Astrocyte (in vitro differentiated cells and primary cell): ENCODE measurements around the gene CERS6. TPM values are rescaled to one million over a fixed set of nuclear protein-coding genes. Genes with fewer than 3 reads are reported as not detected.

Experiments
- DNase-seq: peaks from one replicate; pipeline ENCODE4 v3.0.0-alpha.2; 2010; ENCODE audit warnings: low read depth
- FAIRE-seq: peaks from 2 replicates; lab custom pipeline; 2011; peaks lifted over from hg19 to GRCh38; lab: Jason Lieb, UNC
- H2AFZ ChIP-seq: 2 replicates; pipeline ENCODE4 v1.6.0; 2012; ENCODE audit warnings: low read depth, low read length, inconsistent platforms
- H3K27ac ChIP-seq: 2 replicates; pipeline ENCODE4 v1.5.1; 2011; ENCODE audit warnings: low read depth, low read length, inconsistent platforms
- H3K27me3 ChIP-seq: 2 replicates; pipeline ENCODE4 v1.6.0; 2011; ENCODE audit warnings: low read length, inconsistent platforms; ENCODE audit not compliant: insufficient read depth
- H3K36me3 ChIP-seq: 2 replicates; pipeline ENCODE4 v1.5.1; 2011; ENCODE audit warnings: low read length, inconsistent platforms; ENCODE audit not compliant: insufficient read depth
- H3K4me1 ChIP-seq: 2 replicates; pipeline ENCODE4 v1.5.1; 2011; ENCODE audit warnings: low read length, inconsistent platforms; ENCODE audit not compliant: insufficient read depth
- H3K4me2 ChIP-seq: 2 replicates; pipeline ENCODE4 v1.6.0; 2012; ENCODE audit warnings: low read length, inconsistent platforms
- H3K4me3 ChIP-seq: 2 replicates; pipeline ENCODE4 v1.5.1; 2011; ENCODE audit warnings: low read depth, mild to moderate bottlenecking, low read length, inconsistent platforms; ENCODE audit not compliant: insufficient read depth
- H3K79me2 ChIP-seq: 2 replicates; pipeline ENCODE4 v1.6.0; 2012; ENCODE audit warnings: mild to moderate bottlenecking, low read length, inconsistent platforms; ENCODE audit not compliant: insufficient read depth
- H3K9ac ChIP-seq: 2 replicates; pipeline ENCODE4 v1.6.0; 2012; ENCODE audit warnings: mild to moderate bottlenecking, low read length, inconsistent platforms
- H3K9me3 ChIP-seq: 2 replicates; pipeline ENCODE4 v1.5.1; 2012; ENCODE audit warnings: low read depth, mild to moderate bottlenecking, low read length, inconsistent platforms; ENCODE audit not compliant: insufficient read depth
- H4K20me1 ChIP-seq: 2 replicates; pipeline ENCODE4 v1.6.0; 2012; ENCODE audit warnings: low read length, inconsistent platforms; ENCODE audit not compliant: insufficient read depth
- H3K27ac Mint-ChIP-seq: one replicate; pipeline ENCODE4 v1.8.0; 2021; ENCODE audit warnings: mild to moderate bottlenecking, mixed read lengths; ENCODE audit not compliant: unreplicated experiment
- H3K27me3 Mint-ChIP-seq: one replicate; pipeline ENCODE4 v1.8.0; 2021; ENCODE audit warnings: low read depth, mixed read lengths; ENCODE audit not compliant: unreplicated experiment
- H3K36me3 Mint-ChIP-seq: one replicate; pipeline ENCODE4 v1.8.0; 2021; ENCODE audit warnings: low read depth, mixed read lengths; ENCODE audit not compliant: unreplicated experiment
- H3K4me1 Mint-ChIP-seq: one replicate; pipeline ENCODE4 v1.8.0; 2021; ENCODE audit warnings: low read depth, mixed read lengths; ENCODE audit not compliant: unreplicated experiment
- H3K4me3 Mint-ChIP-seq: one replicate; pipeline ENCODE4 v1.8.0; 2021; ENCODE audit warnings: mild to moderate bottlenecking, moderate library complexity, mixed read lengths; ENCODE audit not compliant: unreplicated experiment
- H3K9me3 Mint-ChIP-seq: one replicate; pipeline ENCODE4 v1.8.0; 2021; ENCODE audit warnings: mild to moderate bottlenecking, mixed read lengths; ENCODE audit not compliant: unreplicated experiment
- EZH2 ChIP-seq: IDR thresholded peaks from 2 replicates; pipeline ENCODE4 v1.6.1; 2012; ENCODE audit warnings: mild to moderate bottlenecking, low read length, inconsistent platforms; ENCODE audit not compliant: insufficient read depth
- total RNA-seq: library from RNA; stranded (reverse); gene quantifications from 2 replicates; pipeline ENCODE4 v1.2.1, GENCODE V29; 2021
- TF ChIP-seq, protein P1 (sequence below): IDR thresholded peaks from 2 replicates; pipeline ENCODE4 v1.5.1; 2011; ENCODE audit warnings: low read depth, mild to moderate bottlenecking, inconsistent platforms, low read length, moderate library complexity; ENCODE audit not compliant: insufficient read depth

The CERS6 gene
- total RNA-seq, 1 donor from 2014 or later: 23.4 TPM

DNA sequence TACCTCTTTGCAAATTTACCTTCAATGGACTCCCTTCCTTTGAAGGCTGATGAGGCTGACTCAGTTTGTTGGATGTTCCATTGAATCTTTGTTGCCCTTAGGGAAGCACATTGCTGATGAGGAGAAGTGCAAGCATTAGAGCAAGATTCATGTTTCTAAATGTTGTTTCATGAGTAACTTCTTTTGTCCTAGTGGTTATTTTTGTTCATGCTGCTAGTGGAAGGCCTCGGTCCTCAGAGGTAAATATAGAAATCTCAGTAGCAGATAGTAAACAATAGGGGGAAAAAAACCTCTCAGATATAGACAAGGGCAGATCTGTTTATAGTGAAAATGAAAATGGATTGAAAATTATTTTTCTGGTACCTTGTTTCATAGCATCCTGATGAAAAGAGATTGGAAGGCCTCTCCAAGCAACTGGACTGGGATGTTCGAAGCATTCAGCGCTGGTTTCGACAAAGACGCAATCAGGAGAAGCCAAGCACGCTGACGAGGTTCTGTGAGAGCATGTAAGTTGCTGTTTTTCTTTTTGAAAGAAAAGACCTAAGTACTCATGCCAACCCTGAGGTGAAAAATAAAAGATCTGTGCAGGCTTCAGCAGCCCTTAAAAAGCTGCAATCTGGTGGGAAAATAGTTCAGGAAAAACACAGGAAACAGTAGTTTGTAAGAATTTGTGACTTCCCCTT lies 104.9 kb downstream of the CERS6 start:
- Histone ChIP-seq H3K9ac (no peak overlapping the region), H4K20me1 (no peaks in the 10 kb centered on the region), H3K4me3 (no peak overlapping the region), H2AFZ (no peak overlapping the region), H3K79me2 (no peaks in the 10 kb centered on the region), H3K27me3 (no peaks in the 10 kb centered on the region), H3K9me3 (no peaks in the 10 kb centered on the region), H3K4me2 (no peak overlapping the region), H3K4me1 (no peaks in the 10 kb centered on the region), H3K27ac (no peak overlapping the region), H3K36me3 (no peaks in the 10 kb centered on the region)
- DNase-seq: no peak
- Mint-ChIP-seq H3K27ac (no peak overlapping the region), H3K36me3 (peaks cover 5% of the 10 kb centered on the region), H3K4me3 (no peak overlapping the region), H3K9me3 (no peaks in the 10 kb centered on the region), H3K4me1 (peaks cover 8% of the 10 kb centered on the region), H3K27me3 (no peaks in the 10 kb centered on the region)
- no peak for FAIRE-seq
- TF ChIP-seq, protein P1, sequence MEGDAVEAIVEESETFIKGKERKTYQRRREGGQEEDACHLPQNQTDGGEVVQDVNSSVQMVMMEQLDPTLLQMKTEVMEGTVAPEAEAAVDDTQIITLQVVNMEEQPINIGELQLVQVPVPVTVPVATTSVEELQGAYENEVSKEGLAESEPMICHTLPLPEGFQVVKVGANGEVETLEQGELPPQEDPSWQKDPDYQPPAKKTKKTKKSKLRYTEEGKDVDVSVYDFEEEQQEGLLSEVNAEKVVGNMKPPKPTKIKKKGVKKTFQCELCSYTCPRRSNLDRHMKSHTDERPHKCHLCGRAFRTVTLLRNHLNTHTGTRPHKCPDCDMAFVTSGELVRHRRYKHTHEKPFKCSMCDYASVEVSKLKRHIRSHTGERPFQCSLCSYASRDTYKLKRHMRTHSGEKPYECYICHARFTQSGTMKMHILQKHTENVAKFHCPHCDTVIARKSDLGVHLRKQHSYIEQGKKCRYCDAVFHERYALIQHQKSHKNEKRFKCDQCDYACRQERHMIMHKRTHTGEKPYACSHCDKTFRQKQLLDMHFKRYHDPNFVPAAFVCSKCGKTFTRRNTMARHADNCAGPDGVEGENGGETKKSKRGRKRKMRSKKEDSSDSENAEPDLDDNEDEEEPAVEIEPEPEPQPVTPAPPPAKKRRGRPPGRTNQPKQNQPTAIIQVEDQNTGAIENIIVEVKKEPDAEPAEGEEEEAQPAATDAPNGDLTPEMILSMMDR: no peak
- TF ChIP-seq EZH2: no peak

DNA sequence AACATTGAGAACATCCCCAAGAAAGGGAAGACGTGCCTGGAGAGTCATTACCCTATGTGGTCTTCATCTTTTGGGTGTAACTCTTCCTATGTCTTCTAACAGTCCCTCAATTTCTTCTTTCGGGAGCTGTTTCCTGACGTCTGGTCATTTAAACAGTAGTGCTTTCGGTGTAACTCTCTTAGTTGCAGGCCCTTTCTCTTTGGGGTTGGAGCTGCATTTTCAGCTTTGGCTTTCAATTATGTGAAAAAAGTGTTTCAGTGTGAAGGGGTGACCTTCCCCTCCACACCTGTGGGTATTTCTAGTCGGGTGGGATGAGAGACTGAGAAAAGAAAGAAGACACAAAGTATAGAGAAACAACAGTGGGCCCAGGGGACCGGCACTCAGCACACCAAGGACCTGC lies 105.9 kb downstream of the CERS6 start:
- H3K4me3 ChIP-seq: no peak overlapping the region
- Mint-ChIP-seq H3K27me3 (no peaks in the 10 kb centered on the region), H3K4me1 (peaks cover 8% of the 10 kb centered on the region), H3K27ac (no peak overlapping the region), H3K9me3 (no peaks in the 10 kb centered on the region), H3K4me3 (no peak overlapping the region), H3K36me3 (peaks cover 5% of the 10 kb centered on the region)
- H3K4me1 ChIP-seq: no peaks in the 10 kb centered on the region
- H3K9ac ChIP-seq: no peak overlapping the region
- H2AFZ ChIP-seq: no peak overlapping the region
- no peak for TF ChIP-seq EZH2
- TF ChIP-seq, protein P1: no peak
- H3K9me3 ChIP-seq: no peaks in the 10 kb centered on the region
- no peaks in the 10 kb centered on the region for H3K79me2 ChIP-seq
- DNase-seq (no peak), FAIRE-seq (no peak)
- H3K27ac ChIP-seq: no peak overlapping the region
- no peak overlapping the region for H3K4me2 ChIP-seq
- no peaks in the 10 kb centered on the region for H3K27me3 ChIP-seq
- no peaks in the 10 kb centered on the region for H4K20me1 ChIP-seq
- H3K36me3 ChIP-seq: no peaks in the 10 kb centered on the region

DNA sequence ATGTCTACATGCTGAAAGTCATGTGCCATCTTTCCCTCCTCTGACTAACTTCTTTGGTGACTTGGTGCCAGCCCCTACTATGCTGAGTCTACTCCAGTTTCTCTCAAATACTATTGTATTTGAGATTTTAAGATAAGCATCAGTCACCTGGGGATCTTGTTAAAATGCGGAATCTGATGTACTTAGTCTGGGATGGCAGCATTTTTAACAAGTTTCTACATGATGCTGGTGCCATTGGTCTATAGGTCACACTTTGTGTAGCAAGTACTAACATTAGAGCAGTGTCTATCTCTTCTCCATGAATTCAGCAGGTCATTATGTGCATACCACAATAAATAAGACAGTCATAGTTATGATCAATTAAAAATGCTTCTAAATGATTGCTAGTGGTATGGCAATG lies 106.9 kb downstream of the CERS6 start:
- FAIRE-seq: no peak
- no peak for TF ChIP-seq EZH2
- TF ChIP-seq, protein P1: no peak
- Mint-ChIP-seq H3K27me3 (no peaks in the 10 kb centered on the region), H3K9me3 (no peaks in the 10 kb centered on the region), H3K36me3 (peaks cover 5% of the 10 kb centered on the region), H3K4me1 (peaks cover 8% of the 10 kb centered on the region), H3K27ac (no peak overlapping the region), H3K4me3 (no peak overlapping the region)
- no peaks in the 10 kb centered on the region for H3K79me2 ChIP-seq
- no peaks in the 10 kb centered on the region for H3K9me3 ChIP-seq
- no peaks in the 10 kb centered on the region for H3K36me3 ChIP-seq
- H3K4me3 ChIP-seq: no peak overlapping the region
- no peak for DNase-seq
- H3K4me2 ChIP-seq: no peak overlapping the region
- no peaks in the 10 kb centered on the region for H3K4me1 ChIP-seq
- no peak overlapping the region for H3K9ac ChIP-seq
- H2AFZ ChIP-seq: no peak overlapping the region
- no peaks in the 10 kb centered on the region for H4K20me1 ChIP-seq
- no peak overlapping the region for H3K27ac ChIP-seq
- no peaks in the 10 kb centered on the region for H3K27me3 ChIP-seq
